Gastrocnemius medialis (tissue), 4 donors: ENCODE data around the gene ZNF580. TPM values are rescaled to one million over a fixed set of nuclear protein-coding genes. Genes with fewer than 3 reads are reported as not detected.

Source experiments
- ATAC-seq, 2 donors: fragments of 150-250 bp; one replicate each; pipeline ENCODE4 v1.9.1; 2016
- DNase-seq, 2 donors: peaks; one replicate each; pipeline ENCODE4 v3.0.0-alpha.2; 2019
- H3K27ac ChIP-seq, 4 donors: fragments of 200-600 bp; sonication (generic); 1 replicate in 1 of 4; 2 replicates in 3 of 4; pipeline ENCODE4 v1.5.1; 2016 to 2018; ENCODE audit warnings: mild to moderate bottlenecking in 2 of 4, moderate library complexity in 1 of 4
- H3K27me3 ChIP-seq, 3 donors: fragments of 200-600 bp; sonication (generic) in 2 of 3; 1 replicate in 1 of 3; 2 replicates in 2 of 3; pipeline versions ENCODE4 v1.5.1 to v1.6.0; 2016 to 2019; ENCODE audit warnings: mild to moderate bottlenecking in 1 of 3, moderate library complexity in 1 of 3
- H3K36me3 ChIP-seq, 2 donors: fragments of 200-600 bp; sonication (generic) in 1 of 2; one replicate each; pipeline ENCODE4 v1.5.1; 2017 to 2018
- H3K4me1 ChIP-seq, 2 donors: fragments of 200-600 bp; sonication (generic) in 1 of 2; one replicate each; pipeline ENCODE4 v1.5.1; 2016 to 2017; ENCODE audit warnings: mild to moderate bottlenecking in 2 of 2
- H3K4me3 ChIP-seq, 4 donors: fragments of 200-600 bp; sonication (generic) in 3 of 4; 1 replicate in 1 of 4; 2 replicates in 3 of 4; pipeline ENCODE4 v1.5.1; 2016 to 2019; ENCODE audit warnings: mild to moderate bottlenecking in 2 of 4
- H3K9me3 ChIP-seq, 3 donors: fragments of 200-600 bp; sonication (generic) in 2 of 3; 1 replicate in 1 of 3; 2 replicates in 2 of 3; pipeline ENCODE4 v1.5.1; 2016 to 2019
- CTCF ChIP-seq, 5 experiments: fragments of 450-650 bp in 3 of 5; fragments of 200-600 bp in 2 of 5; sonication (generic) in 2 of 5; IDR thresholded peaks in 4 of 5; conservative IDR thresholded peaks in 1 of 5; 1 replicate in 4 of 5; 2 replicates in 1 of 5; pipeline ENCODE4 v1.5.1; 2016 to 2019; ENCODE audit warnings: antibody characterized with exemption in 5 of 5, mild to moderate bottlenecking in 3 of 5, moderate library complexity in 3 of 5
- POLR2A ChIP-seq, 2 donors: fragments of 450-650 bp; IDR thresholded peaks; one replicate each; pipeline ENCODE4 v1.6.1; 2017; ENCODE audit warnings: antibody characterized with exemption in 2 of 2, mild to moderate bottlenecking in 2 of 2, moderate library complexity in 2 of 2
- in situ Hi-C, 4 donors: fragments of 200-750 bp; cut with MboI; loops; one replicate each; pipeline versions ENCODE4 v1.15.0 to v1.8.0; 2017; ENCODE audit warnings: low sequenced_read_pairs in 4 of 4
- intact Hi-C: fragments of 100-400 bp; cut with DNase I; formaldehyde crosslinking; loops from one replicate; pipeline ENCODE4 v1.15.1; 2023; ENCODE audit warnings: low total_unique reads
- total RNA-seq, 4 donors: library from RNA; depleted of rRNA; stranded (reverse); fragments of >200 nt; gene quantifications; one replicate each; pipeline versions ENCODE4 v1.1.0 to v1.2.3, GENCODE V29; 2016

Gene ZNF580
- total RNA-seq, result 10 to 100 TPM in 1 of 4 donors, 1 to 10 TPM in 3; 1.5 to 12.3 (median 7.2) TPM

- Histone ChIP-seq H3K9me3 (no peaks in the 10 kb centered on the region), H3K27ac (peak within 1 kb of the TSS; percentile 82 to 98 (median 90)), H3K27me3 (no peaks in the 10 kb centered on the region), H3K36me3 (peaks cover 0 to 10% of the 10 kb centered on the region in 2 donors), H3K4me1 (peaks cover 67 to 72% of the 10 kb centered on the region in 2 donors), H3K4me3 (peak within 1 kb of the TSS; percentile 80 to 99 (median 94))
- intact Hi-C loops, result loop anchor here (5.0 kb wide), 1 partner anchor 524 kb away; the partner anchor contains the start of gene PPP1R12C
- TF ChIP-seq CTCF (IDR thresholded peaks at IDR 0.05 in 4 of 5, conservative IDR thresholded peaks at IDR 0.05 in 1 of 5), result no peak
- peak in 1 of 2 donors; percentile 39 for TF ChIP-seq POLR2A (IDR thresholded peaks at IDR 0.05)
- in situ Hi-C loops, result loop anchor here in 1 of 4 donors (25.0 kb wide), 1 partner anchor 504 kb away; the partner anchor contains the start of gene TNNT1
- DNase-seq (no peak), ATAC-seq (peak; percentile 57 to 64)
Measured at GRCh38 chr19:55640577-55641425, at the start of gene ZNF580. Gene ZNF580, plus strand, starts transcription at chr19:55641002. Its CDS starts 1,507 bp downstream, at chr19:55642509.

GRCh38 chr19:55591555-55591954, 49.2 kb upstream of the ZNF580 start:
- intact Hi-C loops (no loop called here), in situ Hi-C loops (no loop called here)
- no peak overlapping the region for H3K27ac ChIP-seq
- no peak overlapping the region for H3K4me3 ChIP-seq
- no peak for ATAC-seq
- peaks cover 21 to 24% of the 10 kb centered on the region in 2 donors for H3K4me1 ChIP-seq
- no peaks in the 10 kb centered on the region for H3K9me3 ChIP-seq
- DNase-seq, result no peak
- TF ChIP-seq CTCF (IDR thresholded peaks at IDR 0.05 in 4 of 5, conservative IDR thresholded peaks at IDR 0.05 in 1 of 5) (no peak), POLR2A (IDR thresholded peaks at IDR 0.05) (no peak)
- H3K36me3 ChIP-seq, result peaks cover 0 to 16% of the 10 kb centered on the region in 2 donors
- peaks cover 0 to under 1% (median 0%) of the 10 kb centered on the region in 3 donors for H3K27me3 ChIP-seq

- Histone ChIP-seq H3K36me3 (peaks cover 0 to 16% of the 10 kb centered on the region in 2 donors), H3K4me1 (peaks cover 11 to 16% of the 10 kb centered on the region in 2 donors), H3K27ac (no peak overlapping the region), H3K27me3 (no peaks in the 10 kb centered on the region), H3K9me3 (no peaks in the 10 kb centered on the region), H3K4me3 (no peak overlapping the region)
- TF ChIP-seq POLR2A (IDR thresholded peaks at IDR 0.05), result no peak
- TF ChIP-seq CTCF (IDR thresholded peaks at IDR 0.05 in 4 of 5, conservative IDR thresholded peaks at IDR 0.05 in 1 of 5), result no peak
- ATAC-seq (no peak), DNase-seq (no peak)
- in situ Hi-C loops (no loop called here), intact Hi-C loops (no loop called here)
Measured at GRCh38 chr19:55592391-55593090, 48.3 kb upstream of the ZNF580 start.

GRCh38 chr19:55593096-55593772, 47.6 kb upstream of the ZNF580 start:
- no peak overlapping the region for H3K4me3 ChIP-seq
- H3K27ac ChIP-seq, result peak overlapping the region in 3 of 4 donors; percentile 42 to 100 (median 44)
- H3K9me3 ChIP-seq, result no peaks in the 10 kb centered on the region
- TF ChIP-seq POLR2A (IDR thresholded peaks at IDR 0.05), result no peak
- TF ChIP-seq CTCF (IDR thresholded peaks at IDR 0.05 in 4 of 5, conservative IDR thresholded peaks at IDR 0.05 in 1 of 5), result no peak
- peaks cover 7 to 14% of the 10 kb centered on the region in 2 donors for H3K4me1 ChIP-seq
- in situ Hi-C loops, result no loop called here
- H3K27me3 ChIP-seq, result no peaks in the 10 kb centered on the region
- DNase-seq (no peak), ATAC-seq (no peak)
- H3K36me3 ChIP-seq, result peaks cover 0 to 16% of the 10 kb centered on the region in 2 donors
- intact Hi-C loops, result no loop called here
